Measurements from ENCODE around the gene ST7. TPM values are rescaled to one million over a fixed set of nuclear protein-coding genes. Genes with fewer than 3 reads are reported as not detected.

The ST7 gene
- total and polyA plus RNA-seq, 2 of the 8 experiments (the other 6 are each of a cell fraction or from before 2014, with no cell fraction given) = 16.3 to 18.0 TPM

- CTCF ChIA-PET (ENCODE audit: partially characterized antibody) = interaction anchor here (0.6 to 0.9 kb wide), 2 partner anchors 159 to 260 kb away, joined by 3 read pairs; no protein-coding TSS in a partner anchor
Measured at GRCh38 chr7:117243390-117243789, 290.1 kb downstream of the ST7 start.

More at GRCh38 chr7:117243390-117243789, 290.1 kb downstream of the ST7 start:
- Histone ChIP-seq H3K4ac (replicated peaks; ENCODE audit: insufficient read length, low read depth, low read length) (no peak overlapping the region), H2AK5ac (ENCODE audit: low read depth, low read length) (no peak overlapping the region), H4K91ac (replicated peaks; ENCODE audit: insufficient read length, low read length) (no peak overlapping the region), H3K56ac (replicated peaks; ENCODE audit: insufficient read length, low read depth, low read length) (no peak overlapping the region), H3K4me3 (ENCODE audit: extremely low read depth in 1 of 4, insufficient read depth in 2 of 4, low read depth in 3 of 4, low read length in 4 of 4) (no peak overlapping the region), H4K20me1 (replicated peaks in 1 of 2; ENCODE audit: control insufficient read depth in 1 of 2, insufficient read depth in 2 of 2, low read length in 2 of 2) (no peaks in the 10 kb centered on the region), H3K27ac (ENCODE audit: low read depth, low read length) (no peak overlapping the region), H3K27me3 (replicated peaks in 1 of 4; ENCODE audit: control insufficient read depth in 3 of 4, extremely low read depth in 1 of 4, insufficient read depth in 3 of 4, low read length in 3 of 4) (no peaks in the 10 kb centered on the region), H3K79me2 (ENCODE audit: control insufficient read depth in 1 of 2, insufficient read depth in 2 of 2, low read length in 2 of 2) (no peaks in the 10 kb centered on the region), H2BK12ac (ENCODE audit: low read depth, low read length) (no peak overlapping the region), H3K9me3 (ENCODE audit: insufficient read depth in 2 of 2, low read depth in 1 of 2, low read length in 1 of 2) (peaks cover 2 to 9% of the 10 kb centered on the region in 2 experiments; a peak in 1 of 4 replicates), H3K23ac (ENCODE audit: insufficient read length) (no peak overlapping the region), H2BK120ac (replicated peaks; ENCODE audit: low read depth, low read length) (no peak overlapping the region), H2BK15ac (ENCODE audit: low read length) (no peak overlapping the region), H2BK20ac (ENCODE audit: low read length) (no peak overlapping the region), H2AFZ (ENCODE audit: low read length) (no peak overlapping the region), H3K79me1 (ENCODE audit: low read depth, low read length) (no peaks in the 10 kb centered on the region), H3K4me1 (replicated peaks in 1 of 4; ENCODE audit: control insufficient read depth in 3 of 4, insufficient read depth in 4 of 4, low read length in 3 of 4) (no peaks in the 10 kb centered on the region), H3K18ac (ENCODE audit: extremely low read depth, low read length) (no peak overlapping the region), H4K8ac (ENCODE audit: extremely low read depth, insufficient read depth, low read length) (no peak overlapping the region), H2BK5ac (ENCODE audit: low read depth, low read length) (no peak overlapping the region), H4K5ac (ENCODE audit: insufficient read length, low read depth, low read length) (no peak overlapping the region), H3K14ac (ENCODE audit: insufficient read length) (no peak overlapping the region), H3K36me3 (ENCODE audit: control insufficient read depth in 2 of 4, insufficient read depth in 4 of 4, low read length in 3 of 4) (no peaks in the 10 kb centered on the region), H3K4me2 (ENCODE audit: insufficient read depth in 1 of 2, low read depth in 2 of 2, low read length in 2 of 2) (no peak overlapping the region), H3K9ac (replicated peaks in 1 of 4; ENCODE audit: extremely low read depth in 1 of 4, low read depth in 3 of 4, low read length in 3 of 4) (no peak overlapping the region), H3K23me2 (ENCODE audit: low read depth, low read length) (no peaks in the 10 kb centered on the region)
- WGBS, 2 experiments (ENCODE audit: extremely low coverage in 1 of 2, insufficient coverage in 1 of 2, insufficient read length in 1 of 2, insufficient replicate concordance in 2 of 2, low coverage in 1 of 2, low lambda C conversion rate in 2 of 2, missing lambda C conversion rate in 1 of 2) = 80% methylated on average over 3 of the region's 3 CpGs; no CpG with 5 or more reads in 1 of the 2 experiments
- POLR2A ChIA-PET (ENCODE audit: partially characterized antibody) = no interaction called here
- TF ChIP-seq SP1 (IDR thresholded peaks at IDR 0.05; ENCODE audit: low read depth, low read length) = no peak
- TF ChIP-seq CHD2 (IDR thresholded peaks at IDR 0.05; ENCODE audit: low read length) = no peak
- TF ChIP-seq RBBP5 (IDR thresholded peaks at IDR 0.05; ENCODE audit: borderline replicate concordance, low read depth, low read length) = no peak
- TF ChIP-seq TBP (IDR thresholded peaks at IDR 0.05; ENCODE audit: low read depth, low read length) = no peak
- TF ChIP-seq RAD21 (IDR thresholded peaks at IDR 0.05 in 1 of 2, conservative IDR thresholded peaks at IDR 0.05 in 1 of 2; ENCODE audit: low read depth in 2 of 2, low read length in 2 of 2) = no peak
- TF ChIP-seq EGR1 (IDR thresholded peaks at IDR 0.05; ENCODE audit: borderline replicate concordance, low read depth, low read length) = no peak
- TF ChIP-seq NRF1 (IDR thresholded peaks at IDR 0.05; ENCODE audit: low read depth, low read length) = no peak
- TF ChIP-seq BRCA1 (IDR thresholded peaks at IDR 0.05; ENCODE audit: low read depth, low read length) = no peak
- TF ChIP-seq KDM4A (IDR thresholded peaks at IDR 0.05; ENCODE audit: low read depth, low read length, severe bottlenecking) = no peak
- no peak for TF ChIP-seq POU5F1 (IDR thresholded peaks at IDR 0.05; ENCODE audit: low read depth, low read length)
- no peak for TF ChIP-seq MAFK (IDR thresholded peaks at IDR 0.05; ENCODE audit: low read depth, low read length)
- TF ChIP-seq SRF (IDR thresholded peaks at IDR 0.05; ENCODE audit: low read depth, low read length) = no peak
- no peak for TF ChIP-seq RNF2 (IDR thresholded peaks at IDR 0.05; ENCODE audit: borderline replicate concordance, low read depth, low read length, missing control alignments, poor library complexity, severe bottlenecking)
- TF ChIP-seq SIRT6 (IDR thresholded peaks at IDR 0.05; ENCODE audit: low read length) = no peak
- no peak for TF ChIP-seq TAF1 (IDR thresholded peaks at IDR 0.05; ENCODE audit: low read depth, low read length)
- TF ChIP-seq SP4 (IDR thresholded peaks at IDR 0.05; ENCODE audit: low read length) = no peak
- no peak for DNase-seq (ENCODE audit: low read depth in 1 of 2, low spot score in 2 of 2)
- no peak for FAIRE-seq

All from H1 (cell line).